Ovary (tissue), 3 donors: ENCODE data around the gene EBF4.

Experiments used
- EP300 ChIP-seq: sonication (generic); formaldehyde crosslinking; IDR thresholded peaks from one replicate; pipeline ENCODE4 v1.6.1; 2017; ENCODE audit warnings: antibody characterized with exemption
- POLR2A ChIP-seq: fragments of 450-650 bp; IDR thresholded peaks from one replicate; pipeline ENCODE4 v1.6.1; 2017; ENCODE audit warnings: antibody characterized with exemption, mild to moderate bottlenecking, moderate library complexity
- TF ChIP-seq, protein P1 (sequence below), 3 donors: fragments of 450-650 bp in 2 of 3; fragments of 200-600 bp in 1 of 3; IDR thresholded peaks; one replicate each; pipeline versions ENCODE4 v1.5.1 to v1.8.0; 2016 to 2022; ENCODE audit warnings: antibody characterized with exemption in 3 of 3, mild to moderate bottlenecking in 1 of 3
- donor health status: DM: no; HTN: no; CAD: no.

DNA sequence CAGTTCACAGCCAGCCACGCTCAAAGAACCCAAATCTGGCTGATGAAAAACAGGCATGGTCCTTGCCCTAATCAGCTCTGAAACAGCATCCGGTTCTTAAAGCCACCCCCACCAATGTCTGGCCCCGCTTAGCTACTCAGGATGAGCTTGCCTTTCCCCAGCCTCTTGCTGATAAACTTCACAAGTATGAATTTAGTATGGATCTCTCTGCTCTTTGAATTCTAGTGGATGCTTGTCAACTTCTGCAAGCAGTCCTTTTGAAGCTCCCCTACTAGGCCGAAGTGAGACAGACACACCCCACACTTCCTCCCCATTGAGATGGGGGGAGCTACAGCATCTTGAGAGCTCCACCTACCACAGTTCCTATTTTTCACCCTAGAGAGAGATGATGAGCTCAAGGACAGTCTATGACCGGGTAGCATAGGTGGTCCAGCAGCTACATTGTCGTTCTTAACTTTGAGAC is 36.7 kb downstream of the EBF4 start:
- TF ChIP-seq EP300 (no peak), POLR2A (no peak)
- TF ChIP-seq, protein P1, sequence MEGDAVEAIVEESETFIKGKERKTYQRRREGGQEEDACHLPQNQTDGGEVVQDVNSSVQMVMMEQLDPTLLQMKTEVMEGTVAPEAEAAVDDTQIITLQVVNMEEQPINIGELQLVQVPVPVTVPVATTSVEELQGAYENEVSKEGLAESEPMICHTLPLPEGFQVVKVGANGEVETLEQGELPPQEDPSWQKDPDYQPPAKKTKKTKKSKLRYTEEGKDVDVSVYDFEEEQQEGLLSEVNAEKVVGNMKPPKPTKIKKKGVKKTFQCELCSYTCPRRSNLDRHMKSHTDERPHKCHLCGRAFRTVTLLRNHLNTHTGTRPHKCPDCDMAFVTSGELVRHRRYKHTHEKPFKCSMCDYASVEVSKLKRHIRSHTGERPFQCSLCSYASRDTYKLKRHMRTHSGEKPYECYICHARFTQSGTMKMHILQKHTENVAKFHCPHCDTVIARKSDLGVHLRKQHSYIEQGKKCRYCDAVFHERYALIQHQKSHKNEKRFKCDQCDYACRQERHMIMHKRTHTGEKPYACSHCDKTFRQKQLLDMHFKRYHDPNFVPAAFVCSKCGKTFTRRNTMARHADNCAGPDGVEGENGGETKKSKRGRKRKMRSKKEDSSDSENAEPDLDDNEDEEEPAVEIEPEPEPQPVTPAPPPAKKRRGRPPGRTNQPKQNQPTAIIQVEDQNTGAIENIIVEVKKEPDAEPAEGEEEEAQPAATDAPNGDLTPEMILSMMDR (IDR thresholded peaks at IDR 0.05): no peak
